GM18867 (cell line): ENCODE measurements around the gene PHF20.
"Not testable (repeated sequence)": the region's sequence is repeated elsewhere in the genome, so short reads cannot be mapped to it uniquely, and the experiment has no call there.

Experiments
- ATAC-seq: cut with Tn5 transposase; IDR thresholded peaks from one replicate; pipeline ENCODE4 v1.9.1; 2021; ENCODE audit warnings: mild to moderate bottlenecking, moderate library complexity; ENCODE audit not compliant: unreplicated experiment

The PHF20 gene

DNA sequence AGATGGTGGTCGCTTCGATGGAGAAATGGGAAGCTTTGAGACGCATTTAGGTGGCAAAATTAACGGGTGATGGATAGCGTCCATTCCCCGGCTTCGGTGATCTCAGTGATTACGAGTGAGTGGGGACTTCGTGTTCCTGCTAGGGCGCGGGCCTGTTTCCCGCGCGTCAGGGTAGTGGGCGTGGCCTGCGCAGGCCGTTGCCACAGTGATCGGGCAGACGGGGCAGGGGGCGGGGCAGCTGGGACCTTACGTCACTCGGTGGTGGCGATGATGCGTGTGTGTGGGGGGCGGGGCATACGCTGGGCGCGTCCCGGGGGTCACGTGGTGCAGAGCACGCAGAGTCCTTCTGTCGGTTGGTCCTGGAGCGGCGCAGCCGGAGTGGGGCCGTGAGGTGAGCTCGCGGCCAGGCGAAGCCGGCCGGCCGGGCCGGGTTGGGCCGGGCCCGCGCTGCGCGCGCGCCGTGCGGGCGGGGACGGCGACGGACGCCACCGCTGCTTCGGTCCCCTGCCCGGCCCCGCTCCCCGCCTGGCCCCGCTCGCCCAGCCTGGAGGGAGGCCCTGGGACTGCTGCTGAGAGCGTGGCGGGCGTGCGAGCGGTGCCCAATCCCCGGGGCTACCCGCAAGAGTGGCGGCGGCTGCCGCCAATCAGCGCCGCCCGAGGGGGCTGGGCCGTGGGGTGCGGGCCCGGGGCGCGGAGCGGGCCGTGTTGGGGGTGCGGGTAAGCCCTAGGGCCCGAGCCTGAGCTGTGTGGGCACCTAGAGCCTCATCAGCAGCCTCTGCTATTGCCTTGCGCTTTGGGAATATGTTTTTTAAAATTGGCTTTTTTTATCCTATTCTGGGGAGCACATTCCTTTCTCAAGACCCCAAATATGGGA, at the start of gene PHF20:
Gene PHF20 (plus strand): TSS at position 327 of the 874 bp plus-strand sequence. CDS start 29,508 bp downstream, outside the sequence.
- ATAC-seq = peak; percentile 82

DNA sequence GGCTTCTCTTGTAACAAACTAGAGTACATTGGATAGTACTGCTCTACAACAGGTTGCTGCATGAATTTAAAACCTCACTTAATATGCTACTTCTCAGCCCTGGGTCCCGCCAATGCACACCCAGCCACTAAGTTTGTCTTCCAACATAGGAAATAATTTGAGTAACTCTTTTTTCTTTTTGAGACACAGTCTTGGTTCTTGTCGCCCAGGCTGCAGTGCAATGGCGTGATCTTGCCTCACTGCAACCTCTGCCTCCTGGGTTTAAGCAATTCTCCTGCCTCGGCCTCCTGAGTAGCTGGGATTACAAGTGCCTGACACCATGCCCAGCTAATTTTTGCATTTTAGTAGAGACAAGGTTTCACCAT, 48.6 kb upstream of the PHF20 start:
- ATAC-seq = not testable (repeated sequence)

GRCh38 chr20:35723652-35724320, 48.0 kb upstream of the PHF20 start:
- not testable (repeated sequence) for ATAC-seq

DNA sequence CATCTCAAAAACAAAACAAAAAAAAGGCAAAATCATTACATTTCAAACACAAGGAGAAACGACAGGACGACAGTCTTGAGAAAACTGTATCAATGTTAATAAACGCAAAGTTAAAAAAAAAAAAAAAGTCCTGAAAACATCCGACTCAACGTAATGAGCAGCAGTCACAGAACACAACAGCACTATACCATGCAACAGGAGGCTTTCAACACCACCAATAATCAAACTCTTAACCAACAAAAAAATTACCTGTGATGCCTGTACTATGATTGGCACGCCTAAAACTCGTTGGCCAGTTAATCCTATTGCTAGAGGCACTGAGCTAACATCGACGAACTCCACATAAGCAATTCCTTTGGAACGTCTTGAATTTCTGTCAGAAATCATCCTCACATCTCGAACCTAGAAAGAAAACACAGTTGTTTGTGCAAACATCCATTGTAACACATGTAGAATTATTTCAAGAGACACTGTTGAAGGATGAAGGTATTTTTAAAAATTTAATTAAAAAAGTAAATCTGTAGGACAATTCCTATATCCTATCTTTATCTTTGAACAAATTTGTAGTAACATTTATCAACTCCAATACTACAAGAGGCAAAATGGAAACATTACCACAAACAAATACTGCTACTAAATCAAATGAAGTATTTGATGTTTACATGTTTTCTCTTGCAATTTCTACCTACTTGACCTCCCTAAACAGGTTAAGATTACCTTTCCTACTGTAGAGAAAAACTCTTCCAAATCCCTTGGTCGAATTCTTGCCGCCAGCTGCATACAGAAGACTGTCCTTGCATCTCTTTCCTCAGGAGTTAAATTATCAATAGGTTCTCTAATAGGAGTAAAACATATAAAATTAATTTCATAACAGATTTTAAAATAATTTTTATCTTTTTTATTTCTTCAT, 47.2 kb upstream of the PHF20 start:
- no peak for ATAC-seq

DNA sequence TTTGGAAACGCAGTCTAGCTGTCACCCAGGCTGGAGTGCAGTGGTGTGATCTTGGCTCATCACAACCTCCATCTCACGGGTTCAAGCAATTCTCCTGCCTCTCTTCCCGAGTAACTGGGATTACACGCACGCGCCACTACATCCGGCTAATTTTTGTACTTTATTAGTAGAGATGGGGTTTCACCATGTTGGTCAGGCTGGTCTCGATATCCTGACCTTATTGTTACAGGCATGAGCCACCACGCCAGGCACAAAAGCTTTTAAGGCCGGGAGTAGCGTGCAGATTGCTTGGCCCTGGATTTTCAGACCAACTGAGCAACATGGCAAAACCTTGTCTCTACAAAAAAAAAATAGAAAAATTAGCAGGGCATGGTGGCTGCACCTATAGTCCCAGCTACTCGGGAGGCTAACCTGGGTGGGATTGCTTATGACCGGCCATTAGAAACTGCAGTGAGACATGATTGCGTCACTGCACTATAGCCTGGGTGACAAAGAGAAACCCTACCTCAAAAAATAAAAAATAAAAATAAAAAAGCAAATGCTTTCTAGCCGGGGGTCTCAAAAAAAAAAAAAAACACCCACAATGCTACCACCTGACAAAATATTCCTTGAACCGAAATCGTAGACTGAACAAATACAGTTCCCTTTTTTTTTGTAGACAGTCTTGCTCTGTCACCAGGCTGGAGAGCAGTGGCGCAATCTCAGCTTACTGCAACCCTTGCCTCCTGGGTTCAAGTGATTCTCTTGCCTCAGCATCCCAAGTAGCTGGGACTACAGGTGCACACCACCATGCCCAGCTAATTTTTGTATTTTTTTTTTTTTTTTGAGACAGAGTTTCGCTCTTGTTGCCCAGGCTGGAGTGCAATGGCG, 44.7 kb upstream of the PHF20 start:
- no peak for ATAC-seq

DNA sequence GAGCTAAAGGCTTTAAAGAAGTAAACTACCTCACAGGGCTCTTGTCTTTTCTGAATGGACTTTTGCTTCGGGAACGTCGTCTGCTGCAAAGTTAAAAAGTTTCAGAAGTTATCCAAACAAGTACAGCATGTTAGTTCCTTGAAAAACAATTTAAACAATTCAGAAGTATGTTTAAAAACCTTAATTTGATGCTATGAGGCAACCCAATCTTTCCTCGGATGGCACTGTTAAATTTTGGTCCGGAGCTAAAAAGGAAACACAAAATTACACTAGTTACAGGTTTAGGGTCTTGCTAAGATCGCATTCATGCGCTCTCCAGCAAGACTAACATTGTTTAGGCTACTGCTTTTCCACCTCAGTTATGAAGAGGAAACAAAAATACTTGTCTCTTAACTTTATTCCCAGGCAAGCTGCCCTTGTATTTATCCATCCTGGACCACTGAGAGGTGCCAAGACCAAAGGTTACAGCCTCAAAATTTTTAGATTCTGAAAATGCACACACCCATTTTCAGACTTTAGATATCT, 42.5 kb upstream of the PHF20 start:
- ATAC-seq = no peak

GRCh38 chr20:35729836-35730582, 41.8 kb upstream of the PHF20 start:
- no peak for ATAC-seq

GRCh38 chr20:35730583-35731468, 41.0 kb upstream of the PHF20 start:
- ATAC-seq = no peak

DNA sequence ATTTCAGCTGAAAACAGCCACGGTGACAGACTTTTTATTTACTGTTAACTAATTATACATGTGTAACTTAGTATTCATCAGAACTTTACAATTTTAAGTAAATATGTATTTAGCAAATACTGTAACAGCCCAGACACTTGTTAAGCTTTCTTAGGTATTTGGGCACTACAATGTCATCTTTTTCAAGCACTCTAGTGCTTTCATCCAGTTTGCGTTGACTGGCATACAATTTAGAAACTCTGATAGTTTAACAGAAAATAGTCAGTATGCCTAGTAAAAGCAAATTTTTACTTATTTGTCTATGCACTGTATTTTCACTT, 40.4 kb upstream of the PHF20 start:
- no peak for ATAC-seq

GRCh38 chr20:35731862-35732643, 39.8 kb upstream of the PHF20 start:
- ATAC-seq = no peak

GRCh38 chr20:35732644-35732982, 39.2 kb upstream of the PHF20 start:
- ATAC-seq = no peak

DNA sequence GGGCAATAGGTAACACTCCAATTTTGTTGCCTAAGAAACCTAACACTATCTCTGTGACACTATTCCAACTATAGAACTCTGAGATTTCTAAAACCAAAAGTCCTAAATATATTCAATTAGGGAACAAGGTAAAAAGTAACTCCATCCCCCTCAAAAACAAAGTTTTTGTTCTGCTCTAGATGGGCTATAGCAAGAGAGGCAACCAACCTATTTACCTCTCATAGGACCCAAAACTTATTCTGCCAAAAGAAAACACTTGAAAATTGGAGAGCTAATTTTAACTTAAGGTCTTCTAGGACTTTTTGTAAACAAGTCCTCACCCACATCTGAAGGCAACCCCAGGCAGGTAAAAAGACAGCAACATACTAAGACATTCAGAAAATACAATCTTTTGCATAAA, 37.4 kb upstream of the PHF20 start:
- no peak for ATAC-seq

GRCh38 chr20:35734777-35735649, 36.8 kb upstream of the PHF20 start:
- no peak for ATAC-seq

DNA sequence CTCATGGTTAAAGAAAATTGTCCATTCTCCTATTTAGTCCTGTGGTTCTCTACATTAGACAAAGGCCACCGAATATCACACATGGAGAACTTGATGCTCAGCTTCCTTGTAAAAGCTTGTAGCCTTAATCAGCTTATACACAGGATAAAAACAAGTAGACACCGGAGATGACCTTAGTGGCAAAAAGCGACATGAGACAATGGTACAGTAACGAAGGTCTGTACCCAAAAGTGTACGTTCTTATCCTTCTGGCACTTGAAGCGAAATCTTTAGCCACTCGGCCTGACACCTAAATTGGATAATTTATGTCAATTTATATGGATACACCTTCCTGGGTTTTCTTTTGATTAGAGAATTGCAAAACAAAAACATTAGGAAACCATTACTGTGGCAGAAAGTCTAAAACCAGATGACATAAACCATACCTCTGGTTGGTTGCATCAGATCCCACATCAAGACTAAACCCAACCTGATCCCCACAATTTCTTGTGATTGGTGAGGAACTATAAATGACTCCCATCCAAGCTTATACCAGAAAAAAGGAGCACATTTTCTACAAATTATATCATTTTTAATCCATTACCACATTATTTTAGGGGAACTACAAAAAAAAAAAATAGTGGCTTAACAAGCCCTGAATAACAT, 35.9 kb upstream of the PHF20 start:
- no peak for ATAC-seq

DNA sequence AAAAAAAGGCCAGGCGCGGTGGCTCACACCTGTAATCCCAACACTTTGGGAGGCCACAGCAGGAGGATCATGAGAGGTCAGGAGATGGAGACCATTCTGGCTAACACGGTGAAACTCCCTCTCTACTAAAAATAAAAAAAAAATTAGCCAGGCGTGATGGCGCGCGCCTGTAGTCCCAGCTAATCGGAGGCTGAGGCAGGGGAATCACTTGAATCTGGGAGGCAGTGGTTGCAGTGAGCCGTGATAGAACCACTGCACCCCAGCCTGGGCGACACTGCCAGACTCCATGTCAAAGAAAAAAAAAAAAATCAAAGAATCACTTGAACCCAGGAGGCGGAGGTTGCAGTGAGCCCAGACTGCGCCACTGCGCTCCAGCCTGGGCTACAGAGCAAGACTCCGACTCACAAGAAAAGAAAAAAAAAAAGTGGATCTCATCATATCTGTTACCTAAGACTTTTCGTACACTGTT, 33.9 kb upstream of the PHF20 start:
- no peak for ATAC-seq
